ENCODE results near the gene SPAG9.

SPAG9 gene

DNA sequence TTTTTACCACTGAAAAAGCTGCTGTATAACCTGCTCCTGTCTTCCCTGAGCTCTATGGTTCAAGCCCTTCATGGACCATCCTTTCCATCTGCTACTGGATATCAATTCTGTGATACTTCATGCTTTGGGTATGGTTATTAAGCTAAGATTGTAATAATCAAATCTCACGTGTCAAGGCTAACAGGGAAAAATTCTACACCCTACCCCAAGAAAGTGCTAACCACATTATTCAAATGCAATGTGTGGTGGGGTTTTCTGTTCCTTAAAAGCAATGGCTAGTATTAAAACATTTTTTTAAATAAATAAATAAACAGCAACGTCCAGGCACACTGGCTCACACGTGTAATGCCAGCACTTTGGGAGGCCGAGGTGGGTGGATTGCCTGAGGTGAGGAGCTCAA, 65.9 kb downstream of the SPAG9 start:
- no peaks in the 10 kb centered on the region for H3K27me3 ChIP-seq (ENCODE audit: insufficient read depth, low read length)
- no peak overlapping the region for H3K4me3 ChIP-seq (ENCODE audit: low read length)
- H3K27ac ChIP-seq (ENCODE audit: low read depth, low read length): no peak overlapping the region
- H3K9me3 ChIP-seq (ENCODE audit: insufficient read depth, low read depth, low read length): no peaks in the 10 kb centered on the region
- H3K36me3 ChIP-seq (ENCODE audit: insufficient read depth, low read length): no peaks in the 10 kb centered on the region
- 96% methylated on average over 3 of the region's 4 CpGs for WGBS
- no peak overlapping the region for H3K9ac ChIP-seq (ENCODE audit: low read depth, low read length)
- H3K4me1 ChIP-seq (ENCODE audit: insufficient read depth, low read length): peaks cover 14% of the 10 kb centered on the region

DNA sequence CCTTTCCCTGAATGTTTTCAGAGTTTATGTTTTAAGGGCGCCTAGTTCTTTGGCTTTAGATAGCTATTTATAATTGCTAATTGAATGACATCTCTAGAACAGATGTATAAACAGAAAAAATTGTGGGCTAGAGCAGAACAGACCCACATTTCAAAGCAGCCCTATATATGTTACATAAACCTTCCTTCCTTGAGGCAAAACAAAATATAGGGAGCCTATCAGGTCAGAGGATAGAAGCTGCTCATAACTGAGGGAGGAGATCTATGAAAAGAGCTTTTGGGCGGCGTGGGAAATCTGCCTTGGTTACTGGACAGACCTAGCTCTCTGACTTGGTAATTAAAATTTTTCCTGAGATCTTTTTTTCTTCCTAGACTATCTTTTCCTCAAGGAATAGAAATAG, 68.4 kb downstream of the SPAG9 start:
- H3K4me1 ChIP-seq (ENCODE audit: insufficient read depth, low read length): peaks cover 26% of the 10 kb centered on the region

DNA sequence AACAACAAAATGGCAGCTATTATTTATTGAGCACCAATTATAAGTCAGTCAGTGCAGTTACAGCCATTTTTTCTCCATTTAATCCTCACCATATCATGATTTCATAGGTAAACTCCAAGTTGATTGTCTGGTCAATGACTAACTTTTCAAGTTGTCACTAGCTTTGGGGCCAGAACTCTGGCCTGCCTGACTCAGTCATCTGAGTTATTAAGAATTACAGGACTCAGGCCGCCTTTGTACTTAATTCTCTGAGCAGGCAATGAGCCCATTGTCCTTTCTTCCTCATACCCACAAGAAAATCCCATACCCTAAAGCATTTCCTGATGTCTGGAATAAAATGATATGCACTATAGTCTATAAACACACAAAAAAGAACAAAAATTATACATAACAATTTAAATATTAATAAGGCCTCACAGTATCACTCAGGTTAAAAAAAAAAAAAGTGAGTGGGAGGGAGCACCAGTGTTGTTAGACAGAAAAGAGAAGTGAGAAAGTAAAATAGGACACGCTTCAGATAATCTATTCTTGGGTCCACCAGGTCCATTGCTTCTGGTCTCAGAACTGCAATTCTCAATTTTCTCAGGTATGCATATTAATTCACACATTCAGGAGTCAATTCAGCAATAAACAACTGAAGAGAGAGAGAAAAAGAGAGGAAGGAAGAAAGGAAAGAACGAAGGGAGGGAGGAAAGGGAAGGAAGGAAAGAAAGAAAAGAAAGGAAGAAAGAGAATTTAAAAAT, 70.2 kb downstream of the SPAG9 start:
- Histone ChIP-seq H3K4me3 (ENCODE audit: low read length) (no peak overlapping the region), H3K9me3 (ENCODE audit: insufficient read depth, low read depth, low read length) (no peaks in the 10 kb centered on the region), H3K27me3 (ENCODE audit: insufficient read depth, low read length) (no peaks in the 10 kb centered on the region), H3K9ac (ENCODE audit: low read depth, low read length) (no peak overlapping the region), H3K4me1 (ENCODE audit: insufficient read depth, low read length) (peaks cover 32% of the 10 kb centered on the region), H3K36me3 (ENCODE audit: insufficient read depth, low read length) (no peaks in the 10 kb centered on the region), H3K27ac (ENCODE audit: low read depth, low read length) (no peak overlapping the region)
- 98% methylated on average over 3 of the region's 3 CpGs for WGBS

More for the DNA sequence above, 68.4 kb downstream of the SPAG9 start:
- Histone ChIP-seq H3K9ac (ENCODE audit: low read depth, low read length) (no peak overlapping the region), H3K27me3 (ENCODE audit: insufficient read depth, low read length) (no peaks in the 10 kb centered on the region), H3K9me3 (ENCODE audit: insufficient read depth, low read depth, low read length) (no peaks in the 10 kb centered on the region), H3K27ac (ENCODE audit: low read depth, low read length) (no peak overlapping the region), H3K4me3 (ENCODE audit: low read length) (no peak overlapping the region), H3K36me3 (ENCODE audit: insufficient read depth, low read length) (no peaks in the 10 kb centered on the region)
- 95% methylated on average over 2 of the region's 3 CpGs for WGBS

DNA sequence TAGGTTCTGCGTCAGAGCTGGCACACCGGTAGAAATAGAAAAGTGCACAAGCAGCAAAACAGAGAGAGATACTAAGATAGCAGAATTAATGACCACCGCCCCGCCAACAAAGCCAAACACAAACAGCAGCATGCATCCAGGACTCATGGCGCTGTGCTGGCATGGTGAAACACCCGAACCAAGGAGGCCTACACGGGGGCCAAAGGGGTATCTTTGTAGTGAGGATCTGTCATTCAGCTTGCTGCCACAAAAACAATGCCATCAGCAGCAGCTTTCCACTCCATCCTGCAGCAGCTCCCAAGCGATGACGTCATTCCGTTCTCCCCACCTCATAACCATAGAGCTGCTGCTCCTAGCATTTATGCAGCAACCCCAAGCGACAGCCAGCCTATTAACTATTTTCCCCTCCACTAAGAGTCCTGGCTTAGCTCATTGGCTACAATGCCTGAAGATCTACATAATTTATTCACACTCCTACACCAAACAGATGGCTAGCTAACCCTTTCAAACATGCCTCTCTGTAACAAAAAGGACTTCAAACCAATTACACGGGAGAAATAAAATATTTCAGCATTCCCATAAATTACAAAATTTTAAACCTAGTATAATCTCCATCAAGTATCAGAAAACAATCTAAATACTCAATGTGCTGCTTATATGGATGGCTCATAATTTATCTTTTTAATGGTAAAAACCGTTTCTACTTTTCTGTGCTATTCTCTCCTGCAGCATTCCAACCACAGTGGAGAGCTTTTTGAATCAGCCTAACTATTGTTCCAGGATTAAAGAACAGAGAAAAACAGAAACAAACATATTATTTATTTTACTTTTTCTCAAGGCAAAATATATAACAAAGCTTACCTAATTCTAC, 73.9 kb downstream of the SPAG9 start:
- Histone ChIP-seq H3K27ac (ENCODE audit: low read depth, low read length) (peak overlapping the region; percentile 96), H3K36me3 (ENCODE audit: insufficient read depth, low read length) (no peaks in the 10 kb centered on the region), H3K9ac (ENCODE audit: low read depth, low read length) (peak overlapping the region; percentile 63), H3K4me1 (ENCODE audit: insufficient read depth, low read length) (peaks cover 62% of the 10 kb centered on the region), H3K4me3 (ENCODE audit: low read length) (peak overlapping the region; percentile 50), H3K27me3 (ENCODE audit: insufficient read depth, low read length) (no peaks in the 10 kb centered on the region), H3K9me3 (ENCODE audit: insufficient read depth, low read depth, low read length) (no peaks in the 10 kb centered on the region)
- WGBS: 6% methylated on average over 13 of the region's 13 CpGs

DNA sequence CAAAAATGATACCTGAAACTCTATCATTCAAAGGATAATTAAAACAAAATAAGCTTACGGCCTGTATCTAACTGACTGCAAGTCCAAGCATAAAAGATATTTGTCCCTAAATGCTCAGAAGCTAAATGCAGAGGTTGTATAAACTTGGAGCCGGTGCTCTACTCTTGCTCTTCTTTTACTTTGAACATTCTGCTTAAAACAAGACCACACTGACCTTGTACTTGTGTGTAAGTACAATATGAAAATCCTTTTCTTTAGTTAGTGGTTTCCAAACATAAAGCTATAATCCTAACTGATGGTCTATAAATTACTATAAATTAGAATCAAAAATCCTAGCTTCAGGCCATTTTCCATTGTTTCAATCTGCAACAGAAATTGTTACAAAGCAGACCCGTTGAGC, 74.6 kb downstream of the SPAG9 start:
- Histone ChIP-seq H3K9ac (ENCODE audit: low read depth, low read length) (peak overlapping the region; percentile 63), H3K27me3 (ENCODE audit: insufficient read depth, low read length) (no peaks in the 10 kb centered on the region), H3K36me3 (ENCODE audit: insufficient read depth, low read length) (peaks cover 5% of the 10 kb centered on the region; the same call in 1 of the 2 replicates), H3K9me3 (ENCODE audit: insufficient read depth, low read depth, low read length) (no peaks in the 10 kb centered on the region), H3K4me3 (ENCODE audit: low read length) (peak overlapping the region; percentile 50), H3K4me1 (ENCODE audit: insufficient read depth, low read length) (peaks cover 66% of the 10 kb centered on the region), H3K27ac (ENCODE audit: low read depth, low read length) (peak overlapping the region; percentile 96)
- WGBS: 48% methylated on average over 3 of the region's 3 CpGs

DNA sequence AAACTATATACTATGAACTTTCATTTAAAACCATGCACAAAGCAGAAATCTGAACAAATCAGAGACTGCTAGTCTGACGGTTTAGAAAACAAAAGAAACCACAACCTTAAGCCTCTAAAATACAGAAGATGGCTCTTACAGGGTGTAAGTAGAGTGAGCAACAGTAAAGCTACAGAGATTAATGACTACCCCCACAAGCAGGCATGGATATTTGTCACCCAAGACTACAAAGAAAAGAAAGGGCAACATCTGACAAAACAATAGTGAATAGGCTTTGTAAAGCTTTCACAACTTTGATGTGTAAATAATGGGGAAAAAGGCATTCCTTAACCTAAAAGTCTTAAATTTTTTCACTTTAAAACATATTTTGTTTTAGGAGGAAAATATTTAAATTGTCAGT, 75.0 kb downstream of the SPAG9 start:
- Histone ChIP-seq H3K4me1 (ENCODE audit: insufficient read depth, low read length) (peaks cover 66% of the 10 kb centered on the region), H3K27me3 (ENCODE audit: insufficient read depth, low read length) (no peaks in the 10 kb centered on the region), H3K9me3 (ENCODE audit: insufficient read depth, low read depth, low read length) (no peaks in the 10 kb centered on the region), H3K36me3 (ENCODE audit: insufficient read depth, low read length) (peaks cover 9% of the 10 kb centered on the region; the same call in 1 of the 2 replicates), H3K9ac (ENCODE audit: low read depth, low read length) (peak overlapping the region; percentile 63), H3K27ac (ENCODE audit: low read depth, low read length) (peak overlapping the region; percentile 96), H3K4me3 (ENCODE audit: low read length) (peak overlapping the region; percentile 50)
- 0% methylated on average over 1 of the region's 1 CpG for whole genome bisulfite sequencing

DNA sequence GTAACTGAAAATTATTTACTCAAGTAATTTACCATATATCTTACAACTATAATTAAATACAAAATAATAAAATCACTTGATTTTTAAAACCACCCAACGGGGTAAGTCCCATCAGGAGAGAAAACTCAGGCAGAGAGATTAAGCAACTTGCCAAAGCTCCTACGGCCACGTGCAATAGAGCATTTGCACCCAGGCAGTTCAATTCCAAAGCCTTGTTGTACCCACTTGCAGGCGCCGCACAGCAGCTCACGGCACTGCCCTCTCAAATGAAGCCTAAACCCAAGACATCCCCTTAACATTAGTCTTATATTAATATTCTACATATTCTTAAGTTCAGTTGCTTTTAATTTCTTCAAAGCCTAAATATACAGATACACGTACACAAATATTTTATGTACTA, 75.7 kb downstream of the SPAG9 start:
- Histone ChIP-seq H3K27me3 (ENCODE audit: insufficient read depth, low read length) (no peaks in the 10 kb centered on the region), H3K27ac (ENCODE audit: low read depth, low read length) (peak overlapping the region; percentile 96; the same call in 1 of the 2 replicates), H3K36me3 (ENCODE audit: insufficient read depth, low read length) (peaks cover 12% of the 10 kb centered on the region; the same call in 1 of the 2 replicates), H3K4me3 (ENCODE audit: low read length) (peak overlapping the region; percentile 50), H3K9me3 (ENCODE audit: insufficient read depth, low read depth, low read length) (no peaks in the 10 kb centered on the region), H3K4me1 (ENCODE audit: insufficient read depth, low read length) (peaks cover 66% of the 10 kb centered on the region), H3K9ac (ENCODE audit: low read depth, low read length) (peak overlapping the region; percentile 63; the same call in 1 of the 2 replicates)
- WGBS: 27% methylated on average over 6 of the region's 7 CpGs

- Histone ChIP-seq H3K9ac (ENCODE audit: low read depth, low read length) (0 out of 2 replicates have a peak overlapping the region, but pooled peaks have one; percentile 22), H3K27me3 (ENCODE audit: insufficient read depth, low read length) (no peaks in the 10 kb centered on the region), H3K4me1 (ENCODE audit: insufficient read depth, low read length) (peaks cover 10% of the 10 kb centered on the region; the same call in 1 of the 2 replicates), H3K9me3 (ENCODE audit: insufficient read depth, low read depth, low read length) (no peaks in the 10 kb centered on the region), H3K27ac (ENCODE audit: low read depth, low read length) (no peak overlapping the region; the same call in 1 of the 2 replicates), H3K36me3 (ENCODE audit: insufficient read depth, low read length) (peaks cover 48% of the 10 kb centered on the region), H3K4me3 (ENCODE audit: low read length) (no peak overlapping the region)
- 94% methylated on average over 3 of the region's 3 CpGs for WGBS
Measured at GRCh38 chr17:51036084-51036483, 84.6 kb downstream of the SPAG9 start.

- Histone ChIP-seq H3K27me3 (ENCODE audit: insufficient read depth, low read length) (no peaks in the 10 kb centered on the region), H3K9ac (ENCODE audit: low read depth, low read length) (no peak overlapping the region; the same call in 1 of the 2 replicates), H3K9me3 (ENCODE audit: insufficient read depth, low read depth, low read length) (no peaks in the 10 kb centered on the region), H3K36me3 (ENCODE audit: insufficient read depth, low read length) (peaks cover 46% of the 10 kb centered on the region), H3K4me1 (ENCODE audit: insufficient read depth, low read length) (peaks cover 10% of the 10 kb centered on the region; the same call in 1 of the 2 replicates), H3K27ac (ENCODE audit: low read depth, low read length) (peak overlapping the region; percentile 29; the same call in 1 of the 2 replicates), H3K4me3 (ENCODE audit: low read length) (no peak overlapping the region)
Measured at GRCh38 chr17:51035431-51035830, 85.2 kb downstream of the SPAG9 start.

DNA sequence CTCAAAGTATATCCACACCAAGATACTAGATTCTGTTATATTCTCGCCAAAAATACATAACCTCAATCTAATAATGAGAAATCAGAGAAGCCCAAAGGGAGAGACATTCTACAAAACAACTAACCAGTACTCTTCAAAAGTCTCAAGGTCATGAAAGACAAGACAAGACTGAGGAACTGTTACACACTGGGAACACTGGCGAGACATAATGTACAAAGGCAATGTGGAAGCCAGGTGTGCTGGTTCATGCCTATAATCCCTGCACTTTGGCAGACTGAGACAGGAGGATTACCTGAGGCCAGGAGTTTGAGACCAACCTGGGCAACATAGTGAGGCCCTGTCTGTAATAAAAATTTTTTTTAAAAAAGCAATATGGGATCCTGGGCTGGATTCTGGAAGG, 85.9 kb downstream of the SPAG9 start:
- 89% methylated on average over 2 of the region's 2 CpGs for WGBS
- Histone ChIP-seq H3K36me3 (ENCODE audit: insufficient read depth, low read length) (peaks cover 45% of the 10 kb centered on the region), H3K4me3 (ENCODE audit: low read length) (no peak overlapping the region)

DNA sequence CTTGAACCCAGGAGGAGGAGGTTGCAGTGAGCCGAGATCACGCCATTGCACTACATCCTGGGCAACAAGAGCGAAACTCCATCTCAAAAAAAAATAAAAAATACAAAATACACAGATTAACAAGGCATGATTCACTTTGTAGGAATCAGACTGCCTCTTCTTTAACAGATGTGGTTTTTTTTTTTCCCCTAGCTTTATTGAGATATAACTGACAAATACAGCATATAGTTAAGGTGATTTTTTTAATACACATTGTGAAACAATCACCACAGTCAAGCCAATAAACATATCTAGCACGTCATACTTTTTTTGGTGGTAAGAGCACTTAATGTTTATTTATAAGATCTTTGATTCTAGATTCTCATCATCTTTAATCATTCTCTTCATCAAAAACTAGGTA, 87.8 kb downstream of the SPAG9 start:
- H3K9me3 ChIP-seq (ENCODE audit: insufficient read depth, low read depth, low read length): no peaks in the 10 kb centered on the region
- H3K4me1 ChIP-seq (ENCODE audit: insufficient read depth, low read length): peaks cover 10% of the 10 kb centered on the region; the same call in 1 of the 2 replicates
- 96% methylated on average over 3 of the region's 4 CpGs for WGBS
- H3K4me3 ChIP-seq (ENCODE audit: low read length): no peak overlapping the region
- no peak overlapping the region for H3K9ac ChIP-seq (ENCODE audit: low read depth, low read length)
- H3K36me3 ChIP-seq (ENCODE audit: insufficient read depth, low read length): peaks cover 36% of the 10 kb centered on the region
- H3K27me3 ChIP-seq (ENCODE audit: insufficient read depth, low read length): no peaks in the 10 kb centered on the region
- no peak overlapping the region for H3K27ac ChIP-seq (ENCODE audit: low read depth, low read length)

More for the DNA sequence above, 85.9 kb downstream of the SPAG9 start:
- H3K27me3 ChIP-seq (ENCODE audit: insufficient read depth, low read length): no peaks in the 10 kb centered on the region
- no peak overlapping the region; the same call in 1 of the 2 replicates for H3K27ac ChIP-seq (ENCODE audit: low read depth, low read length)
- no peak overlapping the region for H3K9ac ChIP-seq (ENCODE audit: low read depth, low read length)
- H3K4me1 ChIP-seq (ENCODE audit: insufficient read depth, low read length): peaks cover 10% of the 10 kb centered on the region; the same call in 1 of the 2 replicates
- no peaks in the 10 kb centered on the region for H3K9me3 ChIP-seq (ENCODE audit: insufficient read depth, low read depth, low read length)
